Bronchial epithelial cell (primary cell): ENCODE results near the gene ZNF516. TPM values are rescaled to one million over a fixed set of nuclear protein-coding genes. Genes with fewer than 3 reads are reported as not detected.

Experiments
- DNase-seq: peaks from one replicate; pipeline ENCODE4 v3.0.0-alpha.2; 2010; ENCODE audit warnings: low read depth
- FAIRE-seq: peaks from 2 replicates; lab custom pipeline; 2011; peaks lifted over from hg19 to GRCh38; lab: Jason Lieb, UNC
- H3K27me3 ChIP-seq: 2 replicates; pipeline ENCODE4 v1.5.1; 2011; ENCODE audit warnings: low read length; ENCODE audit not compliant: control insufficient read depth, insufficient read depth
- H3K36me3 ChIP-seq: 2 replicates; pipeline ENCODE4 v1.5.1; 2011; ENCODE audit warnings: low read length; ENCODE audit not compliant: control insufficient read depth, insufficient read depth
- H3K4me3 ChIP-seq: 2 replicates; pipeline ENCODE4 v1.5.1; 2011; ENCODE audit warnings: mild to moderate bottlenecking, low read depth, low read length, control low read depth
- CTCF ChIP-seq: IDR thresholded peaks from 2 replicates; pipeline ENCODE4 v1.5.1; 2011; ENCODE audit warnings: mild to moderate bottlenecking, moderate library complexity, low read length, control low read depth, inconsistent platforms; ENCODE audit not compliant: insufficient read depth, severe bottlenecking
- total RNA-seq: library from RNA; depleted of rRNA; stranded (reverse); fragments of >200 nt; gene quantifications from 2 replicates; pipeline ENCODE4 v1.2.1, GENCODE V29; 2014

ZNF516 gene
- total RNA-seq, 1 donor from 2014 or later, result 16.6 TPM

GRCh38 chr18:76464281-76465259, 30.5 kb downstream of the ZNF516 start:
- Histone ChIP-seq H3K36me3 (peaks cover 1% of the 10 kb centered on the region), H3K27me3 (no peaks in the 10 kb centered on the region), H3K4me3 (no peak overlapping the region)
- no peak for TF ChIP-seq CTCF
- FAIRE-seq, result no peak
- DNase-seq, result no peak

GRCh38 chr18:76463872-76464271, 31.2 kb downstream of the ZNF516 start:
- DNase-seq (no peak), FAIRE-seq (no peak)
- Histone ChIP-seq H3K27me3 (no peaks in the 10 kb centered on the region), H3K4me3 (no peak overlapping the region), H3K36me3 (peaks cover 1% of the 10 kb centered on the region)
- TF ChIP-seq CTCF, result no peak

GRCh38 chr18:76463358-76463757, 31.7 kb downstream of the ZNF516 start:
- Histone ChIP-seq H3K36me3 (peaks cover 1% of the 10 kb centered on the region), H3K4me3 (no peak overlapping the region), H3K27me3 (no peaks in the 10 kb centered on the region)
- no peak for TF ChIP-seq CTCF
- DNase-seq, result no peak
- FAIRE-seq, result no peak

GRCh38 chr18:76462326-76462694, 32.7 kb downstream of the ZNF516 start:
- H3K27me3 ChIP-seq, result no peaks in the 10 kb centered on the region
- peaks cover 1% of the 10 kb centered on the region for H3K36me3 ChIP-seq
- no peak overlapping the region for H3K4me3 ChIP-seq
- DNase-seq (no peak), FAIRE-seq (no peak)
- no peak for TF ChIP-seq CTCF

GRCh38 chr18:76461692-76462325, 33.2 kb downstream of the ZNF516 start:
- DNase-seq, result no peak
- no peak for TF ChIP-seq CTCF
- H3K36me3 ChIP-seq, result peaks cover 1% of the 10 kb centered on the region
- FAIRE-seq, result no peak
- H3K27me3 ChIP-seq, result no peaks in the 10 kb centered on the region
- H3K4me3 ChIP-seq, result no peak overlapping the region
